IMR-90 (cell line): ENCODE data around the gene ABHD12. TPM values are rescaled to one million over a fixed set of nuclear protein-coding genes. Genes with fewer than 3 reads are reported as not detected.

ENCODE experiments used
- ATAC-seq: fragments of 200-7000 bp; cut with Tn5 transposase; 2 replicates; pipeline ENCODE4 v1.9.1; 2020; ENCODE audit warnings: low read depth, mild to moderate bottlenecking, moderate library complexity
- BruUV-seq: library from RNA; stranded (reverse); fragments of 400-500 nt; replicated peaks from 2 replicates; lab custom pipeline; 2021; lab: Mats Ljungman, UMichigan
- CTCF ChIA-PET: fragments of 300-600 bp; formaldehyde crosslinking; extraction: SDS; loops from one replicate; lab custom pipeline; 2021; ENCODE audit warnings: antibody characterized with exemption; lab: Yijun Ruan, JAX
- POLR2A ChIA-PET: fragments of 300-600 bp; sonication (Branson Sonifier 250); formaldehyde crosslinking; loops from one replicate; lab custom pipeline; 2022; ENCODE audit warnings: antibody characterized with exemption; ENCODE audit not compliant: unreplicated experiment; lab: Charles Lee
- DNase-seq: peaks from one replicate; pipeline ENCODE4 v3.0.0; 2013
- H2AFZ ChIP-seq: replicated peaks from 2 replicates; pipeline ENCODE3; 2013; ENCODE audit warnings: low read length, mild to moderate bottlenecking; ENCODE audit not compliant: poor library complexity
- H2AK5ac ChIP-seq: 2 replicates; pipeline ENCODE4 v1.6.1; 2013; ENCODE audit warnings: low read depth, low read length, inconsistent platforms
- H2AK9ac ChIP-seq: replicated peaks from 2 replicates; pipeline ENCODE3; 2013; ENCODE audit warnings: mild to moderate bottlenecking, low read depth, low read length, moderate library complexity; ENCODE audit not compliant: poor library complexity
- H2BK120ac ChIP-seq: 2 replicates; pipeline ENCODE4 v1.6.1; 2013; ENCODE audit warnings: low read depth, low read length, inconsistent platforms
- H2BK15ac ChIP-seq: 3 replicates; pipeline ENCODE4 v1.6.1; 2013; ENCODE audit warnings: low read depth, low read length, inconsistent platforms
- H2BK20ac ChIP-seq: 2 replicates; pipeline ENCODE4 v1.6.1; 2013; ENCODE audit warnings: low read depth, mild to moderate bottlenecking, inconsistent platforms, low read length, moderate library complexity
- H2BK5ac ChIP-seq: 2 replicates; pipeline ENCODE4 v1.6.1; 2013; ENCODE audit warnings: mild to moderate bottlenecking, low read depth, low read length, inconsistent platforms; ENCODE audit not compliant: poor library complexity, severe bottlenecking
- H3K14ac ChIP-seq: replicated peaks from 2 replicates; pipeline ENCODE4 v1.6.1; 2013; ENCODE audit warnings: low read depth, low read length, inconsistent platforms
- H3K18ac ChIP-seq: 2 replicates; pipeline ENCODE4 v1.6.1; 2013; ENCODE audit warnings: low read depth, low read length, control low read depth
- H3K23ac ChIP-seq: 2 replicates; pipeline ENCODE4 v1.6.1; 2013; ENCODE audit warnings: low read depth, low read length, inconsistent platforms
- H3K27ac ChIP-seq: 2 replicates; pipeline ENCODE4 v1.5.1; 2013; ENCODE audit warnings: mild to moderate bottlenecking, control low read depth, low read length; ENCODE audit not compliant: insufficient read depth
- H3K27me3 ChIP-seq: 2 replicates; pipeline ENCODE4 v1.6.1; 2013; ENCODE audit warnings: low read length; ENCODE audit not compliant: control insufficient read depth, insufficient read depth
- H3K36me3 ChIP-seq: 2 replicates; pipeline ENCODE4 v1.6.1; 2013; ENCODE audit warnings: low read length, mixed read lengths; ENCODE audit not compliant: control insufficient read depth, insufficient read depth
- H3K4ac ChIP-seq: 2 replicates; pipeline ENCODE4 v1.6.1; 2013; ENCODE audit warnings: low read depth, low read length, inconsistent platforms
- H3K4me1 ChIP-seq: 2 replicates; pipeline ENCODE4 v1.6.1; 2013; ENCODE audit warnings: low read length, mixed read lengths; ENCODE audit not compliant: control insufficient read depth, insufficient read depth
- H3K4me2 ChIP-seq: 2 replicates; pipeline ENCODE4 v1.6.1; 2013; ENCODE audit warnings: low read depth, mild to moderate bottlenecking, control low read depth, low read length, moderate library complexity
- H3K4me3 ChIP-seq: 2 replicates; pipeline ENCODE4 v1.5.1; 2013; ENCODE audit warnings: low read depth, mild to moderate bottlenecking, control low read depth, low read length, moderate library complexity; ENCODE audit not compliant: insufficient read depth
- H3K56ac ChIP-seq: 2 replicates; pipeline ENCODE4 v1.6.1; 2013; ENCODE audit warnings: low read length, inconsistent platforms; ENCODE audit not compliant: insufficient read depth; ENCODE audit errors: extremely low read depth
- H3K79me1 ChIP-seq, 2 experiments: 2 replicates each; pipeline ENCODE4 v1.6.1; 2013; ENCODE audit warnings: low read length in 2 of 2, inconsistent platforms in 1 of 2, low read depth in 1 of 2
- H3K9ac ChIP-seq: 2 replicates; pipeline ENCODE4 v1.6.1; 2013; ENCODE audit warnings: low read depth, low read length, control low read depth
- H3K9me1 ChIP-seq: 2 replicates; pipeline ENCODE4 v1.6.1; 2013; ENCODE audit warnings: low read length, inconsistent platforms; ENCODE audit not compliant: insufficient read depth
- H3K9me3 ChIP-seq: 2 replicates; pipeline ENCODE4 v1.6.1; 2013; ENCODE audit warnings: low read length; ENCODE audit not compliant: control insufficient read depth, insufficient read depth
- H4K20me1 ChIP-seq: 2 replicates; pipeline ENCODE4 v1.6.1; 2013; ENCODE audit warnings: low read length, inconsistent platforms; ENCODE audit not compliant: insufficient read depth
- H4K5ac ChIP-seq: 2 replicates; pipeline ENCODE4 v1.6.1; 2013; ENCODE audit warnings: mild to moderate bottlenecking, low read depth, low read length, control low read depth
- H4K8ac ChIP-seq, 2 experiments: 2 replicates each; pipeline ENCODE4 v1.6.1; 2013; ENCODE audit warnings: low read depth in 2 of 2, low read length in 2 of 2, control low read depth in 1 of 2, inconsistent platforms in 1 of 2
- H4K91ac ChIP-seq: 2 replicates; pipeline ENCODE4 v1.6.1; 2013; ENCODE audit warnings: low read depth, low read length, inconsistent platforms; ENCODE audit not compliant: insufficient read depth
- CEBPB ChIP-seq: IDR thresholded peaks from 2 replicates; pipeline ENCODE4 v1.6.1; 2012; ENCODE audit warnings: low read depth, low read length, improper control_type of control experiment
- RCOR1 ChIP-seq: IDR thresholded peaks from 2 replicates; pipeline ENCODE4 v1.6.1; 2012; ENCODE audit warnings: mild to moderate bottlenecking, low read length, improper control_type of control experiment; ENCODE audit not compliant: insufficient replicate concordance
- WGBS, 2 experiments: methylation state at CpG; one replicate each; pipeline versions ENCODE4 v1.1.5 to v1.1.7; 2013; ENCODE audit warnings: missing lambda C conversion rate in 2 of 2; ENCODE audit not compliant: insufficient read length in 1 of 2; ENCODE audit errors: extremely low coverage in 2 of 2; 5-methylcytosine and 5-hydroxymethylcytosine counted together
- dilution Hi-C: fragments of 300-500 bp; cut with HindIII; formaldehyde crosslinking; loops from one replicate; pipeline ENCODE4 v1.14.3; 2018; ENCODE audit warnings: low sequenced_read_pairs; ENCODE audit not compliant: unreplicated experiment
- in situ Hi-C: fragments of 300-500 bp; cut with MboI; formaldehyde crosslinking; loops from 3 replicates; pipeline ENCODE4 v1.14.3; 2019; ENCODE audit warnings: low sequenced_read_pairs, inconsistent platforms, mixed read lengths
- intact Hi-C: fragments of 100-400 bp; cut with micrococcal nuclease; formaldehyde crosslinking; loops from 2 replicates; pipeline ENCODE4 v1.10.0; 2022
- polyA plus RNA-seq, 3 experiments: library from polyadenylated mRNA; depleted of rRNA; stranded (reverse); fragments of >200 nt; gene quantifications; 2 replicates each; pipeline ENCODE4 v1.2.3, GENCODE V29; 2012; ENCODE audit warnings: low replicate concordance in 1 of 3
- total RNA-seq: library from RNA; depleted of rRNA; stranded (reverse); fragments of >200 nt; gene quantifications from 2 replicates; pipeline ENCODE4 v1.2.3, GENCODE V29; 2012

The ABHD12 gene
- total and polyA plus RNA-seq, 2 of the 4 experiments (the other 2 are of a cell fraction): 80.7 to 108 TPM

DNA sequence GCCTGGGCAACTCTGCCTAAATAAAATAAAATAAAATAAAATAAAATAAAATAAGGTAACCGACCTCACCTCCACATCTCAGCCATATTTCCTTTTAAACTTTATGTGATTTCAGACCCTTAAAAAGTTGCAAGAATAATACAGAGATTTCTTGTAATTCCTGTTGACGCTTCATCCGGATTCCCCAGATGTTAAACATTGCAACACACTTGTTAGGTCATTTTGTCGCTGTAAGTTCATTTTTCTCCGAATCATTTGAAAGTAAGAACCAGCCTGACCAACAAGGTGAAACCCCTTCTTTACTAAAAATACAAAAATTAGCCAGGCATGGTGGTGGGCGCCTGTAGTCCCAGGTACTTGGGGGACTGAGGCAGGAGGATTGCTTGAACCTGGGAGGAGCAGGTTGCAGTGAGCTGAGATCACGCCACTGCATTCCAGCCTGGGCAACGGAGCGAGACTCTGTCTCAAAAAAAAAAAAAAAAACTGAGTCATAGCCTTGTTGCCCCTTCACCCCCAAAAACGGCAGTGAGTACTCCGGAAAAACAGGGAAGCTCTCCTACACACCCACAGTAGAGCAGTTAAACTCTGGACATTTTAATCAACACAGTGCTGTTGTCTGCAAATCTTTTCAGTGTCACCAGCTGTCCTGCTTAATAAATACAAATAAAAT, 136.9 kb downstream of the ABHD12 start:
- no peak for DNase-seq
- no peak for TF ChIP-seq RCOR1
- peak; percentile 44; the same call in 1 of the 2 replicates for TF ChIP-seq CEBPB
- H3K27ac ChIP-seq: no peak overlapping the region
- no peak overlapping the region for H3K18ac ChIP-seq
- no peak overlapping the region for H3K23ac ChIP-seq
- no peaks in the 10 kb centered on the region for H3K9me3 ChIP-seq
- H2AK9ac ChIP-seq: no peak overlapping the region
- ChIA-PET POLR2A (interaction anchor here (0.7 kb wide), 1 partner anchor 71 kb away, joined by 4 read pairs; no protein-coding TSS in a partner anchor), CTCF (no interaction called here)
- H3K4ac ChIP-seq: no peak overlapping the region
- H3K4me1 ChIP-seq: peaks cover 14% of the 10 kb centered on the region
- peaks cover 90% of the 10 kb centered on the region for H4K20me1 ChIP-seq
- peaks cover 42% of the 10 kb centered on the region for H3K9me1 ChIP-seq
- no peak overlapping the region for H2AK5ac ChIP-seq
- dilution Hi-C loops: no loop called here
- H2BK5ac ChIP-seq: no peak overlapping the region
- no peak overlapping the region for H3K56ac ChIP-seq
- no peak overlapping the region for H4K91ac ChIP-seq
- no peak overlapping the region for H2AFZ ChIP-seq
- in situ Hi-C loops: loop anchor here (10.0 to 25.0 kb wide), 5 partner anchors 59 to 1616 kb away; partner anchors contain the start of genes APMAP, CST3 and ENTPD6
- BruUV-seq: no TSS peak
- no peak overlapping the region for H3K4me2 ChIP-seq
- no peak overlapping the region for H4K8ac ChIP-seq
- H3K9ac ChIP-seq: no peak overlapping the region
- no peaks in the 10 kb centered on the region for H3K27me3 ChIP-seq
- no peak overlapping the region for H4K5ac ChIP-seq
- no CpG with 5 or more reads among the region's 11 CpGs for WGBS, 2 experiments
- no peak overlapping the region for H3K4me3 ChIP-seq
- intact Hi-C loops: no loop called here
- H2BK20ac ChIP-seq: no peak overlapping the region
- peaks cover 10% of the 10 kb centered on the region for H3K36me3 ChIP-seq
- H3K79me1 ChIP-seq: peaks cover 27 to 88% of the 10 kb centered on the region in 2 experiments
- H2BK120ac ChIP-seq: no peak overlapping the region
- ATAC-seq: no peak
- no peak overlapping the region for H2BK15ac ChIP-seq
- H3K14ac ChIP-seq: no peak overlapping the region
